CD4-positive, CD25-positive, alpha-beta regulatory T cell (primary cell): Measurements from ENCODE around the gene GPR107. TPM values are rescaled to one million over a fixed set of nuclear protein-coding genes. Genes with fewer than 3 reads are reported as not detected.

ENCODE experiments used
- ATAC-seq, 2 donors: fragments of 150-1000 bp; cut with Tn5 transposase; one replicate each; pipeline ENCODE4 v1.10.0; 2021; ENCODE audit warnings: low read depth in 2 of 2, moderate number of reproducible peaks in 2 of 2, moderate library complexity in 1 of 2
- DNase-seq, 3 donors: peaks; one replicate each; pipeline versions ENCODE4 v3.0.0 to v3.0.0-alpha.2; 2012 to 2022; ENCODE audit warnings: mixed read lengths in 1 of 3
- H3K27ac ChIP-seq: one replicate; pipeline ENCODE4 v1.7.0; 2013; ENCODE audit warnings: mild to moderate bottlenecking, low read length; ENCODE audit not compliant: insufficient read depth, poor library complexity, severe bottlenecking
- H3K27me3 ChIP-seq: one replicate; pipeline ENCODE4 v1.7.0; 2013; ENCODE audit warnings: low read length; ENCODE audit not compliant: control insufficient read depth, insufficient read depth
- H3K36me3 ChIP-seq: one replicate; pipeline ENCODE4 v1.7.0; 2013; ENCODE audit warnings: mild to moderate bottlenecking, low read length, moderate library complexity; ENCODE audit not compliant: control insufficient read depth, insufficient read depth
- H3K4me1 ChIP-seq: 2 replicates; pipeline ENCODE4 v1.7.0; 2013; ENCODE audit warnings: mild to moderate bottlenecking, low read length; ENCODE audit not compliant: insufficient read depth, control insufficient read depth, poor library complexity, severe bottlenecking
- H3K4me3 ChIP-seq: one replicate; pipeline ENCODE4 v1.7.0; 2013; ENCODE audit warnings: low read depth, mild to moderate bottlenecking, low read length, moderate library complexity
- H3K9me3 ChIP-seq, 2 experiments: 1 replicate in 1 of 2; 2 replicates in 1 of 2; pipeline ENCODE4 v1.7.0; 2013; ENCODE audit warnings: low read length in 2 of 2, mild to moderate bottlenecking in 1 of 2, moderate library complexity in 1 of 2; ENCODE audit not compliant: control insufficient read depth in 2 of 2
- H3K27ac Mint-ChIP-seq, 3 donors: one replicate each; pipeline ENCODE4 v1.8.0; 2020 to 2022; ENCODE audit warnings: mild to moderate bottlenecking in 3 of 3, mixed read lengths in 3 of 3, moderate library complexity in 2 of 3
- H3K27me3 Mint-ChIP-seq: one replicate; pipeline ENCODE4 v1.8.0; 2022; ENCODE audit warnings: mild to moderate bottlenecking, mixed read lengths
- H3K36me3 Mint-ChIP-seq: one replicate; pipeline ENCODE4 v1.8.0; 2020; ENCODE audit warnings: mixed read lengths
- H3K4me1 Mint-ChIP-seq, 4 donors: one replicate each; pipeline ENCODE4 v1.8.0; 2020 to 2022; ENCODE audit warnings: mixed read lengths in 4 of 4, mild to moderate bottlenecking in 1 of 4
- H3K4me3 Mint-ChIP-seq, 4 donors: one replicate each; pipeline ENCODE4 v1.8.0; 2020 to 2022; ENCODE audit warnings: mild to moderate bottlenecking in 4 of 4, mixed read lengths in 4 of 4, moderate library complexity in 3 of 4
- H3K9me3 Mint-ChIP-seq, 7 donors: one replicate each; pipeline ENCODE4 v1.8.0; 2020 to 2022; ENCODE audit warnings: mixed read lengths in 7 of 7, mild to moderate bottlenecking in 3 of 7, moderate library complexity in 2 of 7
- polyA plus RNA-seq, 4 donors: library from polyadenylated mRNA; unstranded; fragments of 300-500 nt; fragmentation: Illumina TruSeq; gene quantifications; one replicate each; pipeline ENCODE4 v1.2.3, GENCODE V29; 2021
- total RNA-seq: library from RNA; stranded (reverse); gene quantifications from one replicate; pipeline ENCODE4 v1.2.3, GENCODE V29; 2022

The GPR107 gene
- total and polyA plus RNA-seq, 5 donors from 2014 or later = 2.8 to 29.9 (median 3.3) TPM

DNA sequence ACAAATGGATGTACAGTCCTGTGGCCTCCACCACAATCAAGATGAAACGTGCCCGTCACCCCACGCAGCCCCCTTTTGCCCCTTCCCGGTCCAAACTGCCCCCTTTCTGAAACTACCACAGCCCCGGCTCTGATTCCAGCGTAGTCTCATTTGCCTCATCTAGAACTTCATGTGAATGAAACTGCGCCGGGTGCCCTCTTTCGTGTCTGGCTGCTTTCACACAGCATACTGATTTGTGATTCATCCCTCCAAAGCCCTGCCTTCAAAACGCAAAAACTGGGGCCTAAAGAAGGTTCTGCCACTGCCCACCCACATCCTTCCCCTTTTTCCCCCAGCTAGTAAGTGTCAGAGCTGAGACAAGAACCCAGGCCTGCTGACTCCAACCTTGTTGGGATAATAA lies 87.0 kb downstream of the GPR107 start:
- Histone ChIP-seq H3K9me3 (no peaks in the 10 kb centered on the region), H3K27me3 (no peaks in the 10 kb centered on the region), H3K27ac (no peak overlapping the region), H3K4me3 (no peak overlapping the region), H3K36me3 (peaks cover 2% of the 10 kb centered on the region), H3K4me1 (peaks cover 6% of the 10 kb centered on the region)
- no peaks in the 10 kb centered on the region for H3K9me3 Mint-ChIP-seq
- DNase-seq = no peak
- H3K4me3 Mint-ChIP-seq = peak overlapping the region in 1 of 4 donors; percentile 13
- peaks cover 0 to 35% (median 18%) of the 10 kb centered on the region in 4 donors for H3K4me1 Mint-ChIP-seq
- H3K27ac Mint-ChIP-seq = no peak overlapping the region
- no peak for ATAC-seq
- H3K36me3 Mint-ChIP-seq = peaks cover 12% of the 10 kb centered on the region
- peaks cover 12% of the 10 kb centered on the region for H3K27me3 Mint-ChIP-seq

DNA sequence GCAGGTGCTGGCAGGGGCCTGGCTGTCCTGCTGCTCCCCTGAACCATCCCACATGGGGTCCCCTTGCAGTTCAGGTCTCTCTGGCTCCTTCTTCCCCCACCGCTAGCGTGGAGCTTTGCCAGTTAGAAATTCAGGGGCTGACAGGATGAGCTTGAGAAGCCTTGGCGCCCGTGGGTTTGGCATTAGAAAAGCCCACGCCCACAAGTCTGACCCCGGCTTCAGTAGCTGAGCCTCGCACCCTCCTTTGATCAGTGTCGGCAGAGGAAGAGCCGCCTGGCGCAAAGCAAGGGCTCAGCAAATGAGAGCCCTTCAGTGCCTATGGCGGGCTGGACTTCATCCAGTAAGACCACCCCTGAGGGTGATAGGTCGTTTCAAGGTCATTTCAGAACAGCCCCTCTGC lies 88.3 kb downstream of the GPR107 start:
- Histone ChIP-seq H3K27me3 (no peaks in the 10 kb centered on the region), H3K9me3 (no peaks in the 10 kb centered on the region), H3K4me1 (peaks cover 6% of the 10 kb centered on the region), H3K4me3 (no peak overlapping the region), H3K36me3 (no peaks in the 10 kb centered on the region), H3K27ac (no peak overlapping the region)
- Mint-ChIP-seq H3K27me3 (peaks cover 19% of the 10 kb centered on the region), H3K4me3 (no peak overlapping the region), H3K4me1 (peaks cover 0 to 29% (median 20%) of the 10 kb centered on the region in 4 donors), H3K36me3 (peaks cover 6% of the 10 kb centered on the region), H3K27ac (no peak overlapping the region), H3K9me3 (peaks cover 0 to 2% (median 0%) of the 10 kb centered on the region in 7 donors)
- DNase-seq (no peak), ATAC-seq (no peak)

DNA sequence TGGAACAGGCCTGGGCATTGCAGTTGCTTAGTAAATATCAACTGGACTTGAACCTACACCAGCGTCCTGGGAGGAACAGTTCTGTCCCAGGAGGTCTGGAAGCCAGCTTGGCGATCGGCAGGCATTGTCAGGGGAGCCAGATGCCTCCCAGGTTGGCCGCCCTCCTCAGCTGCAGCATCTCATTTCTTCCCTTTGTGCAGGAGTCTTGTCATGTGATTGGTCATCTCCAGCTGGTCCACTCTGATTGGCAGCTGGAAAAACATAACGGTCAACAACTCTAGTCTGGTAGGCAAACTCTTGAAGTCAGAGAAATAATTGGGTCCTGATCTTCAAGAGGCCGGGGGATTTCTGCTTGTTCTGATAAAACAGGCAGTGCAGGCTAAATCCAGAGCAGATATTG lies 88.9 kb downstream of the GPR107 start:
- no peaks in the 10 kb centered on the region for H3K36me3 ChIP-seq
- no peaks in the 10 kb centered on the region for H3K9me3 ChIP-seq
- H3K4me1 ChIP-seq = peaks cover 6% of the 10 kb centered on the region
- no peak overlapping the region for H3K4me3 Mint-ChIP-seq
- H3K36me3 Mint-ChIP-seq = peaks cover 6% of the 10 kb centered on the region
- H3K27me3 ChIP-seq = no peaks in the 10 kb centered on the region
- no peak overlapping the region for H3K4me3 ChIP-seq
- peaks cover 21% of the 10 kb centered on the region for H3K27me3 Mint-ChIP-seq
- no peak overlapping the region for H3K27ac ChIP-seq
- DNase-seq = no peak
- ATAC-seq = no peak
- H3K4me1 Mint-ChIP-seq = peaks cover 0 to 29% (median 20%) of the 10 kb centered on the region in 4 donors
- peaks cover 0 to 2% (median 0%) of the 10 kb centered on the region in 7 donors for H3K9me3 Mint-ChIP-seq
- no peak overlapping the region for H3K27ac Mint-ChIP-seq

DNA sequence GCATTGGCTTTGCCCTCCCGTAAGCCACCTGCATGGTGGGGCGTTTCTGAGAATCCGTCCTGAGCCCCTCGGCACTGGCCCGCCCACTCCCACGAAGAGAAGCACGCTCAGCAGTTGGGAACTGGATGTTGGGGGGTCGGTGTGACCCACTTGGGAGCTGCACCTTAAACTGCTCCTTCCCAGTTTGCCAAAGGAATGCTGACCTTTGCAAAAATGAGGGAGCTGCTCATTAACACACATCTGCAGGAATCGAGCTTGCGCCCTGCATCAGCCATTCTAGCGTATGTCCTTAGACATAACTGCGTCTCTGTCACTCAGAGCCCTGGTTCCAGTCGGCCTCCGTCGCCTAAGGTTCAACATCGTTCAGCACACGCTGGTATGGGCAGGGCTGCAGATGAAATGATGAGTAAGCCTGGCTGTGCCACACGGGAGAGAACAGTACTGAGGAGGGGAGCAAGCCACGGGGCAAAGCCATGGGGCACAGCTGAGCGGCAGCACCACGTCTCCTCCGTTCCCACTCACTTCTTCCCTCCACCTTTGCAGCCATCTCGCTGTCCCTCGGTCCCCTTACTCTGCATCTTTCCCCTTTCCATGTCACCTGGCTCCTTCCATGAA lies 89.7 kb downstream of the GPR107 start:
- Mint-ChIP-seq H3K9me3 (peaks cover 0 to 2% (median 0%) of the 10 kb centered on the region in 7 donors), H3K27me3 (peaks cover 25% of the 10 kb centered on the region), H3K4me3 (peak overlapping the region in 1 of 4 donors; percentile 32), H3K27ac (no peak overlapping the region), H3K4me1 (peaks cover 0 to 26% (median 19%) of the 10 kb centered on the region in 4 donors), H3K36me3 (peaks cover 6% of the 10 kb centered on the region)
- Histone ChIP-seq H3K9me3 (no peaks in the 10 kb centered on the region), H3K4me3 (no peak overlapping the region), H3K36me3 (no peaks in the 10 kb centered on the region), H3K4me1 (peaks cover 3% of the 10 kb centered on the region), H3K27me3 (no peaks in the 10 kb centered on the region), H3K27ac (no peak overlapping the region)
- ATAC-seq (no peak), DNase-seq (no peak)

DNA sequence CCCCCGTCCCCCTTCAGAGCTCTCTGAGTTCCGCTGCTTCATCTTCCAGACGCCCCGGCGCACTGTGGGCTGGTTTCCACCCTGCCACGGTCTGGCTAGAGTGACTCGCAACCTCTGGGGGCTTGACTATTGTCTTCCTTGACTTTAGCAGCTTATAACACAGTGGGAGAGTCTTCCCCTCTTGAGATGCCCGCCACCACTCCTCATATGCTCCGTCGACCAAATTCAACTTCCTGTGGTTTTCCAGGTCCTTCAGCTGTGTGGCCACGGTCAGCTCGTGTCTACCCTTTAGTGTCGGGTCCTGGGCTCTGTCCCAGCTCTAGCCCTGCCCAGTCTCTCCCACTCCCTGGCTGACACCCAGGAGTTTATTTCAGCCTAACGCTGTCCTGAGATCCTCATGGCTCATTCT lies 90.3 kb downstream of the GPR107 start:
- Mint-ChIP-seq H3K4me1 (peaks cover 0 to 21% (median 14%) of the 10 kb centered on the region in 4 donors), H3K36me3 (peaks cover 1% of the 10 kb centered on the region), H3K27me3 (peaks cover 25% of the 10 kb centered on the region), H3K4me3 (no peak overlapping the region), H3K9me3 (peaks cover 0 to 2% (median 0%) of the 10 kb centered on the region in 7 donors), H3K27ac (no peak overlapping the region)
- Histone ChIP-seq H3K36me3 (no peaks in the 10 kb centered on the region), H3K9me3 (no peaks in the 10 kb centered on the region), H3K4me1 (no peaks in the 10 kb centered on the region), H3K4me3 (no peak overlapping the region), H3K27me3 (no peaks in the 10 kb centered on the region), H3K27ac (no peak overlapping the region)
- DNase-seq = no peak
- ATAC-seq = no peak

DNA sequence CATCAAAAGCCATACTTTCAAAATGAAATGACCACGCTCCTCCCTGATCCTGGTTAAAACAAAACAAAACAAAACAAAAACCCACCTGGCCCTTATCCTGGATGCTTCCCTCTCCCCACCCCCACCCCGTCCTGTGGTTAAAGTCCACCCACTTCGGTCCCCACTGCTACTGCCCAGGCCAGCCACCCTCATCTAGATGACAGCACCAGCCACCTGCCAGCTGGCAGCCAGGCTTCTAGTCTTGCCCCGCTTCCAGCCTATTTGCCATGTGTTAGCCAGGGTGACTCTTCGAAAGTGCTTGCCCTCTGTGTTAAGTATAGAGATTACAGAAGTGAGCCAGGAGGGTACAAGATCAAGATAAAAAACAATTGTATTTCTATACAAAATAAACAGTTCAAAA lies 91.0 kb downstream of the GPR107 start:
- H3K27ac Mint-ChIP-seq = no peak overlapping the region
- peaks cover 0 to 2% (median 0%) of the 10 kb centered on the region in 7 donors for H3K9me3 Mint-ChIP-seq
- H3K4me1 Mint-ChIP-seq = peaks cover 0 to 18% (median 10%) of the 10 kb centered on the region in 4 donors
- peaks cover 25% of the 10 kb centered on the region for H3K27me3 Mint-ChIP-seq
- no peaks in the 10 kb centered on the region for H3K36me3 Mint-ChIP-seq
- no peak overlapping the region for H3K4me3 ChIP-seq
- no peaks in the 10 kb centered on the region for H3K9me3 ChIP-seq
- no peaks in the 10 kb centered on the region for H3K27me3 ChIP-seq
- no peak overlapping the region for H3K27ac ChIP-seq
- DNase-seq (no peak), ATAC-seq (no peak)
- H3K36me3 ChIP-seq = no peaks in the 10 kb centered on the region
- H3K4me1 ChIP-seq = no peaks in the 10 kb centered on the region
- H3K4me3 Mint-ChIP-seq = no peak overlapping the region

DNA sequence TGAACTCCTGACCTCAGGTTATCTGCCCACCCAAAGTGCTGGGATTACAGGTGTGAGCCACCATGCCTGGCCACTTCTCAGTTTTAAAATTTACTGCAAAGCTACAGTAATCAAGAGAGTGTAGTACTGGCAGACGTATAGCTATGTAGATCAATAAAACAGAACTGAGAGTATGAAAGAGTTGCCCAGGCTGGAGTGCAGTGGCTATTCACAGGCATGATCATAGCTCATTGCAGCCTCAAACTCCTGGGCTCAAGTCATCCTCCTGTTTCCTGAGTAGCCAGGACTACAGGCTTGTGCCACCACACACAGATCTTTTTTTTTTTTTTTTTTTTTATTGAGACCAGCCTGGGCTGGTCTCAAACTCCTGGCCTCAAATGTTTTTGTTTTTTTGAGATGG lies 92.0 kb downstream of the GPR107 start:
- Mint-ChIP-seq H3K4me3 (no peak overlapping the region), H3K27me3 (peaks cover 25% of the 10 kb centered on the region), H3K36me3 (no peaks in the 10 kb centered on the region), H3K27ac (peak overlapping the region in 1 of 3 donors; percentile 32), H3K9me3 (peaks cover 0 to 2% (median 0%) of the 10 kb centered on the region in 7 donors), H3K4me1 (peaks cover 0 to 11% (median 9%) of the 10 kb centered on the region in 4 donors)
- Histone ChIP-seq H3K36me3 (no peaks in the 10 kb centered on the region), H3K9me3 (no peaks in the 10 kb centered on the region), H3K4me3 (no peak overlapping the region), H3K4me1 (no peaks in the 10 kb centered on the region), H3K27me3 (no peaks in the 10 kb centered on the region), H3K27ac (no peak overlapping the region)
- ATAC-seq (no peak), DNase-seq (no peak)

DNA sequence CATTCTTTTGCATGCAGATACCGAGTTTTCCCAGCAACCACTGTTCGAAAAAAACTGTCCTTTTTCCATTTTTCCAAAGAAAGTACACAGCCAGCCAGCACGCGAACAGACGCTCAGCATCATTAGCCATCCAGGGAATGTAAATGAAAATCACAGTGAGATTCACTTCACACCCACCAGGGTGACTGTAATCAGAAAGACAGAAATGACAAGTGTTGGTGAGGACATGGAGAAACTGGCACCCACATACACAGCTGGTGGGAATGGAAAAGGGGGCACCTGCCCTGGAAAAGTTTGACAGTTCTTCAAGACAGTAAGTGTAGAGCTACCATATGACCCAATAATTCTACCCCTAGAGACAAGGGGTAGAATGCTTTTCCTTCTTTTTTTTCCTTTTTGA lies 93.5 kb downstream of the GPR107 start:
- H3K27me3 Mint-ChIP-seq = peaks cover 25% of the 10 kb centered on the region
- no peak for ATAC-seq
- Histone ChIP-seq H3K4me3 (no peak overlapping the region), H3K9me3 (no peaks in the 10 kb centered on the region), H3K36me3 (no peaks in the 10 kb centered on the region), H3K27ac (no peak overlapping the region), H3K27me3 (no peaks in the 10 kb centered on the region), H3K4me1 (no peaks in the 10 kb centered on the region)
- peak overlapping the region in 1 of 3 donors; percentile 39 for H3K27ac Mint-ChIP-seq
- H3K9me3 Mint-ChIP-seq = peaks cover 0 to 2% (median 0%) of the 10 kb centered on the region in 7 donors
- H3K4me1 Mint-ChIP-seq = peaks cover 0 to 11% (median 9%) of the 10 kb centered on the region in 4 donors
- H3K36me3 Mint-ChIP-seq = no peaks in the 10 kb centered on the region
- H3K4me3 Mint-ChIP-seq = no peak overlapping the region
- DNase-seq = no peak
